NOMO-1 treated with dmso at 0.1 percent for 144 hours (cell line): ENCODE results near the gene SYTL1.

Experiments used
- DNase-seq: peaks from one replicate; lab custom pipeline; 2025; ENCODE audit not compliant: unreplicated experiment; lab: John Stamatoyannopoulos, UW

Gene SYTL1

DNA sequence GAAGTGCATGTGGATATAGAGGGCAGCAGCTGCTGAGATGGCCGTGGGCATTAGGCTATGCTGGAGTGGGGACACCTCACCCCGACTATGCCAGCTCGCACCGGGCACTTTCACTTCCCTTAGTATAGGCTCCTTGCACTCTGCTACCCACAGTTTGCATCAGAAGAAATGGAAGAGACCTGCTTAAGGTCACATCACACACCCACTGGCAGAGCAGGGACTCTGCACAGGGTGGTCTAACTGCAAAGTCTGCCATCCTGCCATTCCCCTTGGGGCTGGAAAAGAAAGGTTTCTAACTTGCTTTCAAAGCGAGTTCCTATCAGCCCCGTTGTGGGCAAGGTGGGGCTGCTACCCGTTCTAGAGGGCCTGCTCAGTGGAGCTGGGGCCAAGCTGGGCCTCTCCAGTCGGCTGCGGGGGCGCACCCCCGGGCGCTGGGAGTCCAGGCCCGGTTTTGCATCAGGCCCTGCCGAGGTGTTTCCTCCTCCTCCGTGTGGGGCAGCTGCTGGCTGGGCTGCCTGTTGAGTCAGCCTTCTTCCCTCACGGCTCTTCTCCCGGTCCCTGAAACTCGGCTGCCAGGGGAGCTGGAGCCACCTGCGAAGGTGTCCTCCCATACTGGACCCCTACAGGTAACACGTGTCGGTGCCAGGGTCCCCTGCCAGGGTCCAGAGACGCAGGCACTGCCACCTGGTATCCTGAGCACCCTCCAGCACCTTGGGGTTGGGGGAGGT lies at the start of gene SYTL1:
Gene SYTL1 (plus strand): TSS at position 498 of the 728 bp plus-strand sequence. CDS start 3,313 bp downstream, outside the sequence.
- peak; percentile 82 for DNase-seq

DNA sequence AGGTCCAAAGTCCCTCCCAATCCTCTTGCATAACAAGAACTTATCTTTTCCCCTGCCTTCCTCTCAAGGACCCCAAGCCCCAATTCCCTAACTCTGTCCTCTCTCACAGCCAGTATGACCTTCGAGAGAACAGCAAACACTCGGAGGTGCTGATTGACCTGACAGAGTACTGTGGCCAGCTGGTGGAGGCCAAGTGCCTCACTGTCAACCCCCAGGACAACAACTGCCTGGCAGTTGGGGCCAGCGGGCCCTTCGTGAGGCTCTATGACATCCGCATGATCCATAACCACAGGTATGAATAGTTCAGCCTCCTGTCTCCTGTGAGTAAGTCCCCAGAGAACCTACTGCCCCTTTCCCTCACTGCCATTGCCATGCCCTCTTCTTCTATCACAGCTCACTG lies 49.7 kb upstream of the SYTL1 start:
- DNase-seq = no peak

- DNase-seq = no peak
These were observed 47.9 kb upstream of the SYTL1 start for GRCh38 chr1:27293915-27294314.

- no peak for DNase-seq
These were observed 45.0 kb upstream of the SYTL1 start for GRCh38 chr1:27296773-27297291.

- DNase-seq = no peak
These were observed 43.9 kb upstream of the SYTL1 start for GRCh38 chr1:27297903-27298302.

DNA sequence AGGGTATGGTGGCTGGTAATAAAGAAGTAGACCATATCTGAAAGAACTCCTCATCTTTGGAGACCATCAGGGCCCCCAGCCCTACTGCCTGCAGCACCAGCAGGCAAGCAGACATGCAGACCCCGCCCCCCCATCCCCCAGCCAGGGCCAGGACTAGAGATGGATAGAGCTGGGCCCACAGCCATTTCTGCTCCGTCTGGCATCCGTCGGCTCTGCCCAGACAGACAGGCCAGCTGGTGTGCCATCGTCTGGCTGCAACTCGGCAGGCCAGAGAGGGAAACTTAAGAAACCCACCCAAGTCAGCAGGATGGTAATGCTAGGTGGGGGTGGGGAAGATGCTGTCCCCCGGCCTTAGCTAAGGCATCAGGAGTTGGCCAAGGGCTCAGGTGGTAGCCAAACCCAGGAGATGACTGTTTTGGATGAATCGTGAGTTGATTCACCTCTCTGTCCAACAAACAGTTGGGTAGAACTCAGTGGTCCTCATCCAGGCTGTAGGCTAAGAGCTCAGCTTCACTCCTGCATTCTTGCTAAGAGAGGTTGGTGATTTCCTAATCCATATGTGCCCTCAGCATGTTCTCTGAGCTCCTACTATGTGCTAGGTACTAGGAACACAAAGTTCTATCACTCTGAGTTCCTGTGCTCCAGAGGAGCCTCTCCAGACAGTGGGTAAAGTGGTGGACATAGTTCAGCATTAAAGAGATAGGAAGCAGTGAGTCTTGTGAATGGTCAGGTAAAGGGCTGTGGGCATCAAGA lies 43.0 kb upstream of the SYTL1 start:
- DNase-seq = no peak

DNA sequence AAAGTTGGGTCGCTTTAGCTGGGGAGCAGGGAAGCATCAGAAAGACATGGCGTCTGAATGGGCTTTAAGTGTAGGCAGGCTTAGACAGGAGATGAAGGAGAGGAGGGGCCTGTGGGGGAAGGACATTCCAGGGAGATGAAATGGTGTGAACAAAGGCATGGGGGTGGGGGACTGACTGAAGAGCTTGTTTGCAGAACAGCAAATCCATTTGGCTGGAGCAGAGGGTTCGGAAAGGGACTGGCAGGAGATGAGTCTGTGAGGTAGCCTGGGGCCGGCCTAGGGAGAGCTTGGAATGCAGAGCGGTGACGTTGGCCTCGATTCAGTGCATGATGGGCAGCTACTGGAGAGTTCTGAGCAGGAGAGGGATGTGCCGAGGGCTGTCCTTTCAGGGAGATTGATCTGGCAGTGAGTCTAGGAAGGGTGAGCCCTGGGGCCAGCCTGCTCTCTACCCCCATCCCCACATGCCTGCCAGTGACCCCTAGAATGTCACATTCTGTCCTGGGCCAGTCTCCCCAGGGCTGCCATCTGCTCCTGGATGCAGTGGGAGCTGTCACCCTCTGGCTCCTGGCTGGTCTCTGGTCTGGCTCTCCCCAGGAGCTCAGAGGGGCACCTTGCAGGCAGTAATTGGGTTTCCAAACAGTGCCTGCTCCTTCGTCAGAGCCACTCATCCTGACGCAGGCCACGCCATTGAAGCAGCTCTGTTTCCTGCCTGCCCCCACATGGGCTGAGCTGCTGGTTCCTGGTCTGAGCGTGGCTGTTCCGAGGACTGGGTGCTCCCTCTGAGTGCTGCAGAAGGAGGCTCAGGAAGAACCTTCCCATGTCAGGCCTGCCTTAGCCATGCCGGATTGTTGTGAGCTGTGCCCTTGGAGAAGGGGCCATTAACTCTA lies 42.2 kb upstream of the SYTL1 start:
- no peak for DNase-seq

GRCh38 chr1:27300341-27301051 lies 41.3 kb upstream of the SYTL1 start:
- peak; percentile 28 for DNase-seq

- DNase-seq = no peak
These were observed 40.8 kb upstream of the SYTL1 start for GRCh38 chr1:27301052-27301422.

DNA sequence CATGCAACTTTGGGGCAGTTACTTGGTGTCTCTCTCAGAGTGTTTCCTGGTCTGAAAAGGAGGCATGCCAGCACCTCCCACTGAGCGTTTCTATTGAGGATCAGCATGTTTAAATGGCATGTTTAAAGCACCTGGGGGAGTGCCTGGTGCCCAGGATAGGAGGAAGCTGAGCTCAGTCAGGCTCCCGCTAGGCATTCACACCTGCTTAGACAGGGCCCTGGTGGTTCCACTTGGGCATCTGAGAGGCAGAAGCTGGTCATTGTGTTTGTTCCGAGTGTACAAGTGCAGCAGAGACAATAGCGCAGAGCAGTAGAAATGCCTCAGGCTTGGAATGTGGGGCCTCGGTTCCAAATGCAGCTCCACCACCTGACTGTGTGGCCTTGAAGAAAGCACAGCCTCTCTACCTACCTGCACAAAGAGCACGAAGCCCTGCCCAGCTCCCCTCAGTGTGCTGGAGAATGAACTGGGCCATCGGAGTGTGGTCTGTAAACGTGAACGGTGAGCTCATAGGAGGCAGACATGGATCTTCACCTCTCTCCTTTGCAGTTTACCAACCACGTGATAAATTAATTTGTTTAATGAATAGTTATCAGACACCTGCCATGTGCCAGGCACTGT lies 40.1 kb upstream of the SYTL1 start:
- DNase-seq = no peak

- DNase-seq = no peak
These were observed 39.2 kb upstream of the SYTL1 start for GRCh38 chr1:27302612-27303011.

DNA sequence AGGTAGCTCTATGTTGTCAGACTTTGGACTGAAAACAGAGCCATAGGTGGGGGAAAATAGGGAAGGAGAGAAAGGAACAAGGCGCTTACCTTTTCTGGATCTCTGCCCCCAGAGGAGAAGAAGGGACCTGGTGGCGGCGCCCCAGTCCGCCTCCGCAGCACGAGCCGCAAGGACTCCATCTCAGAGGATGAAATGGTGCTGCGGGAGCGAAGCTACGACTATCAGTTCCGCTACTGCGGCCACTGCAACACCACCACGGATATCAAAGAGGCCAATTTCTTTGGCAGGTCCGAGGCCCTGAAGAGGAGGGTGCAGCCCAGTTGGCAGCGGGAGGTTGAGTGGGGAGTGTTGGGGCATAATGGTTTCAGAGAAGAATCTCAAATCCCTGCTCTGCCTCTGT lies 38.3 kb upstream of the SYTL1 start:
- DNase-seq = no peak

DNA sequence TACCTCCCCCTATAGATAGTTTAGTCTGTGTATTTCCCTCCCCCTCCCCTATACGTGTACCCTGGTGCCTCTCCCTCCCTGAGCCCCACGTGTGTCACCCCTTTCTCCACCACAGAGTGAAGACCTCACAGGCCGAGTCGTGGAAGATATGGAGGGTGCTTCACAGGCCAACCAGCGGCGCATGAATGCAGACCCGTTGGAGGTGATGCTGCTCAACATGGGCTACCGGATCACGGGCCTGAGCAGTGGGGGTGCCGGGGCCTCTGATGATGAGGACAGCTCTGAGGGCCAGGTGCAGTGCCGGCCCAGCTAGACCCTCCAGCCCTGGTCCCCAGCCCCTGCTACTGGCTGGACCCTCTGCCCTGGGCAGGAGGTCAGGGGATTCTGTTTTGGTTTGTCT lies 35.8 kb upstream of the SYTL1 start:
- DNase-seq = no peak

DNA sequence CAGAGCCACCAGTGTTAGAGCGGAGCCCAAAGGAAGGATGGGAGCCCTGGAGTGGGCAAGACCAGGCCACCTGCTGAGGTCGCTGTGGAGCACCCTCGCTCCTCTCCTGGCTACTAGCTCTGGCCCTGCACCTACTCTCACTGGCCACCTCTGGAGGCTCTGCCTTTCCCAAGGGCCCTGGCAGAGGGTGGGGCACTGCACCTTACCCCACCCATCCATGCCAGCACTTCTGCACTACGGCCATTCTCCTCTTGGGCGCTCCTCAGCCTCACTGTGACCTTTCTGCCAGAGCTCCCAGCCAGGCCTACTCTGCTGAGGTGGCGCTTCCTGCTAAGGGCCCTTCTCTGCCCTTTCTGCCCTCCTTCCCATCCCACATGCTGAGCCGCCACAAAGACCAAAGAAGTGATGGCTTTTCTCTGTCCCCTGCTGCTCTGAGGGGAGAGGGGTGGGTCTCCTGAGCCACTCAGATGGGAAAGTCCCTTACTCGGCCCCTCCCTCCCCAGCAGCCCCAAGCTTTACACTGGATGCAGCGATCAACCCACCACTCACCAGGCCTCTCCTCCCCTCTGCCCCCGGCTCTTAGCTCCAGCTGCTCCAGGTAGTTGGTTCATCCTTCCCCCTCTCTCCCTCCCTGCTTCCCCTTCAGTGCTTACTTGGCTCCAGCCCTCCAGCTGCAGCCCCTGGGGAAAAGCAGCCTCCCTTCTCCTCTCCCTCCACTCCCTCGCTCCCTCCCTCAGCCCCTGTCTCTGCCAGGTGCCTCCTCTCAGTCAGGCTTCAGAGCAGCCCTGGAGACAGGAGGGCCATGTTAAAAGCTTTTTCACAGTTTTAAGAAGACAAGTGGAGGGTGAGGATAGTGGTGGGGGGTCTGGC lies 34.7 kb upstream of the SYTL1 start:
- no peak for DNase-seq

- DNase-seq = no peak
These were observed 33.8 kb upstream of the SYTL1 start for GRCh38 chr1:27307874-27308598.

GRCh38 chr1:27314169-27314568 lies 27.7 kb upstream of the SYTL1 start:
- no peak for DNase-seq

- DNase-seq = no peak
These were observed 27.1 kb upstream of the SYTL1 start for GRCh38 chr1:27314737-27315136.

GRCh38 chr1:27316860-27317259 lies 25.0 kb upstream of the SYTL1 start:
- no peak for DNase-seq

DNA sequence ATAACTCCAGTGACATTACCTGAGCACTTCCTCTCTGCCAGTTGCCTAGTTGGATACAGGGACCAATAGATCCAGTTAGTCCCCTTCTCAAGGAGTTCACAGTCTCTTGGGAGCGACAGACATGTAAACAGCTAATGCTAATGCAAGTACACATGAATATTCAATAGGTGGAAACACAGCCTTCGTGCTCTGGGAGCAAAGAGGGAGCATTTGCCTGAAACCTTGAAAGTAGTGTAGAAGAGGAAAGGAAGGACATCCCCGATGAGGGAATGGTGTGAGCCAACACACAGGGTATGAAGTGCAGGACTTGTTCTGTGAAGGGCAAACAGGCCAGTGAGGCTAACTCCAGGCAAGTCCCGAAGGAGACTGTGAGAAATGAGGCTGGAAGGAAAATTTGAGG lies 23.7 kb upstream of the SYTL1 start:
- DNase-seq = no peak
